Vagina (tissue), 2 donors: ENCODE results near the gene SPSB2. TPM values are rescaled to one million over a fixed set of nuclear protein-coding genes. Genes with fewer than 3 reads are reported as not detected.

Experiments
- DNase-seq, 2 donors: peaks; one replicate each; pipeline ENCODE4 v3.0.0-alpha.2; 2017; ENCODE audit errors: extremely low spot score in 2 of 2
- H3K27ac ChIP-seq: fragments of 200-600 bp; sonication (generic); one replicate; pipeline ENCODE4 v1.5.1; 2019
- H3K27me3 ChIP-seq: fragments of 200-600 bp; sonication (generic); one replicate; pipeline ENCODE4 v1.5.1; 2019
- H3K36me3 ChIP-seq, 2 donors: fragments of 200-600 bp; sonication (generic); one replicate each; pipeline ENCODE4 v1.5.1; 2017 to 2019
- H3K4me1 ChIP-seq: fragments of 200-600 bp; sonication (generic); one replicate; pipeline ENCODE4 v1.5.1; 2019
- H3K4me3 ChIP-seq, 2 donors: fragments of 200-600 bp; sonication (generic); 1 replicate in 1 of 2; 2 replicates in 1 of 2; pipeline ENCODE4 v1.5.1; 2016 to 2019
- H3K9me3 ChIP-seq: fragments of 200-600 bp; sonication (generic); one replicate; pipeline ENCODE4 v1.5.1; 2019
- CTCF ChIP-seq, 3 experiments: fragments of 450-650 bp in 2 of 3; fragments of 200-600 bp in 1 of 3; sonication (generic) in 1 of 3; IDR thresholded peaks; one replicate each; pipeline ENCODE4 v1.5.1; 2017 to 2019; ENCODE audit warnings: antibody characterized with exemption in 3 of 3, mild to moderate bottlenecking in 2 of 3, moderate library complexity in 2 of 3
- POLR2A ChIP-seq, 2 donors: fragments of 450-650 bp; IDR thresholded peaks; one replicate each; pipeline ENCODE4 v1.6.1; 2017; ENCODE audit warnings: antibody characterized with exemption in 2 of 2, mild to moderate bottlenecking in 2 of 2, moderate library complexity in 2 of 2
- POLR2AphosphoS5 ChIP-seq, 2 donors: sonication (generic); formaldehyde crosslinking; IDR thresholded peaks; one replicate each; pipeline ENCODE4 v1.9.0; 2017; ENCODE audit warnings: antibody characterized with exemption in 2 of 2, mild to moderate bottlenecking in 2 of 2, low read depth in 1 of 2; ENCODE audit not compliant: insufficient read depth in 1 of 2
- intact Hi-C: fragments of 100-400 bp; cut with DNase I; formaldehyde crosslinking; loops from one replicate; pipeline ENCODE4 v1.15.1; 2023
- total RNA-seq: library from RNA; depleted of rRNA; stranded (reverse); fragments of >200 nt; gene quantifications from one replicate; pipeline ENCODE4 v1.2.3, GENCODE V29; 2016

The SPSB2 gene
- total RNA-seq, 1 donor from 2014 or later, result 3.2 TPM

- peaks cover 0 to 5% of the 10 kb centered on the region in 2 donors for H3K36me3 ChIP-seq
- DNase-seq, result no peak
- TF ChIP-seq POLR2A (IDR thresholded peaks at IDR 0.05) (peak in 1 of 2 donors; percentile 36), CTCF (IDR thresholded peaks at IDR 0.05) (peak in 1 of 3 experiments; percentile 3), POLR2AphosphoS5 (IDR thresholded peaks at IDR 0.05; ENCODE audit: insufficient read depth in 1 of 2, low read depth in 1 of 2) (peak; percentile 92 to 94)
- no peaks in the 10 kb centered on the region for H3K9me3 ChIP-seq
- peak within 1 kb of the TSS; percentile 76 for H3K27ac ChIP-seq
- peaks cover 16% of the 10 kb centered on the region for H3K4me1 ChIP-seq
- no peaks in the 10 kb centered on the region for H3K27me3 ChIP-seq
- intact Hi-C loops, result no loop called here
- H3K4me3 ChIP-seq, result peak within 1 kb of the TSS; percentile 74 to 77
Observed at GRCh38 chr12:6904280-6905276, 31.5 kb upstream of the SPSB2 start, which contains the start of gene LRRC23. Gene LRRC23 (plus strand): TSS chr12:6904822. CDS start chr12:6905634, 812 bp downstream.

- intact Hi-C loops, result no loop called here
- Histone ChIP-seq H3K4me1 (peaks cover 16% of the 10 kb centered on the region), H3K27ac (no peak overlapping the region), H3K36me3 (peaks cover 0 to 5% of the 10 kb centered on the region in 2 donors), H3K27me3 (no peaks in the 10 kb centered on the region), H3K4me3 (no peak overlapping the region), H3K9me3 (no peaks in the 10 kb centered on the region)
- no peak for TF ChIP-seq CTCF (IDR thresholded peaks at IDR 0.05)
- TF ChIP-seq POLR2A (IDR thresholded peaks at IDR 0.05), result no peak
- no peak for TF ChIP-seq POLR2AphosphoS5 (IDR thresholded peaks at IDR 0.05; ENCODE audit: insufficient read depth in 1 of 2, low read depth in 1 of 2)
- no peak for DNase-seq
Observed at GRCh38 chr12:6903722-6904121, 30.6 kb upstream of the SPSB2 start.

- H3K27ac ChIP-seq, result no peak overlapping the region
- no peaks in the 10 kb centered on the region for H3K36me3 ChIP-seq
- TF ChIP-seq POLR2AphosphoS5 (IDR thresholded peaks at IDR 0.05; ENCODE audit: insufficient read depth in 1 of 2, low read depth in 1 of 2) (no peak), CTCF (IDR thresholded peaks at IDR 0.05) (no peak), POLR2A (IDR thresholded peaks at IDR 0.05) (no peak)
- intact Hi-C loops, result no loop called here
- no peak for DNase-seq
- peaks cover 16% of the 10 kb centered on the region for H3K4me1 ChIP-seq
- H3K27me3 ChIP-seq, result no peaks in the 10 kb centered on the region
- H3K4me3 ChIP-seq, result no peak overlapping the region
- no peaks in the 10 kb centered on the region for H3K9me3 ChIP-seq
Observed at GRCh38 chr12:6902448-6902847, 29.3 kb upstream of the SPSB2 start.

- Histone ChIP-seq H3K27me3 (no peaks in the 10 kb centered on the region), H3K9me3 (no peaks in the 10 kb centered on the region), H3K36me3 (no peaks in the 10 kb centered on the region), H3K4me1 (peaks cover 10% of the 10 kb centered on the region), H3K4me3 (no peak overlapping the region), H3K27ac (no peak overlapping the region)
- DNase-seq, result no peak
- intact Hi-C loops, result no loop called here
- TF ChIP-seq CTCF (IDR thresholded peaks at IDR 0.05), result no peak
- TF ChIP-seq POLR2AphosphoS5 (IDR thresholded peaks at IDR 0.05; ENCODE audit: insufficient read depth in 1 of 2, low read depth in 1 of 2), result no peak
- TF ChIP-seq POLR2A (IDR thresholded peaks at IDR 0.05), result no peak
Observed at GRCh38 chr12:6899837-6900519, 26.9 kb upstream of the SPSB2 start.
